DMS 273 (cell line): Measurements from ENCODE around the gene BANF2.
A peak's percentile ranks its signal among the peaks of the same experiment; 100 is the strongest.
"Not testable (repeated sequence)": the region's sequence is repeated elsewhere in the genome, so short reads cannot be mapped to it uniquely, and the experiment has no call there.

Experiments used
- DNase-seq: peaks from one replicate; lab custom pipeline; 2025; ENCODE audit not compliant: unreplicated experiment; lab: John Stamatoyannopoulos, UW

BANF2 gene

GRCh38 chr20:17761604-17762003 lies 61.8 kb downstream of the BANF2 start:
- peak; percentile 38 for DNase-seq

DNA sequence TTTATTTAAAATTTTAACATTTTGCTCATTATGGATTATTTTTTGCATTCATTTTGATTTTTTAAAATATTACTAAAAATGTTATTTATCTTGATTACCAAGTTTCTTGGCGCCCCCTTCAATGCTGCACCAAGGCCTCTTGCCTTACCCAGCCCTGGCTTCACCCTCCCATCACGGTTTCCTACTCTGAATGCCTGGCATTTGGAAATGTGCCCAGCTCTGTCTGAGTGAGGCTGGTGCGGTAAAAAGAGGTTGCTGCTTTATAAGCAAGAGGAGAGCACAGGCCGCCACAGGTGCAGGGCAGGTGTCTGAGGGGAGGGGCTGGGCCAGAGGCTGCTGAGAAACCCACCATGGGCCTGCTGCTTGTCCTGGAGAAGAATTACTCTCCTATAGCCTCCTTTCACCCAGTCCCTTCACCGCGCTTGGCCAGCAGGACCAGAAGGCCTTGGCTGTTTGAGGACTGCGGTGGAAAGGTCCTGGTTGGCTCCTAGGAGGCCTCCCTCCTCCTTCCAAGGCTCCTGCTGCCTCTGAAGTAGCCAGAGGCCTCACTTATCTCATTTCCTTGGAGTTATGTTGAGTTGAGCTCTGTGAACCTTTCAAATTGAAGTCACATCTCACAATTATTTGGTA lies 62.6 kb downstream of the BANF2 start:
- DNase-seq = no peak

GRCh38 chr20:17762873-17763557 lies 63.2 kb downstream of the BANF2 start:
- DNase-seq = no peak

GRCh38 chr20:17765017-17765416 lies 65.3 kb downstream of the BANF2 start:
- no peak for DNase-seq

DNA sequence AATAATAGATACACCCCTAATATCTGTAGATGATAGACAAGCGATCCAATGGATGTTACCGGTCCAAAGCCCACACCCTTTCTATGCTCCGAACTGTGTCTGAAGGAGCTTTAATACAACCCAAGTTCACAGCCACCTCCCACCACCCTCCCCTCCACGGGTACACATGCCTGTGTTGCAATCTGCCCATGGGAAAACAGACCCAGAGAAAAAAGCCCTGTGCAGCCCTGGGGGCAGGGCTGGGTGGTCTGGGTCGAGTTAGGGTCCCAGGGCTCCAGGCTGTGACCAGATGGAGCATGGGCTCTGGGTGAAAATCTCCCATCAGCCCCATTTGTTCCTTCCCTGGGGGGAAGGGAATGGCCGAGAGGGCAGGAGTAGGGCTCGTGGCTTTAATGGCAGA lies 65.8 kb downstream of the BANF2 start:
- no peak for DNase-seq

DNA sequence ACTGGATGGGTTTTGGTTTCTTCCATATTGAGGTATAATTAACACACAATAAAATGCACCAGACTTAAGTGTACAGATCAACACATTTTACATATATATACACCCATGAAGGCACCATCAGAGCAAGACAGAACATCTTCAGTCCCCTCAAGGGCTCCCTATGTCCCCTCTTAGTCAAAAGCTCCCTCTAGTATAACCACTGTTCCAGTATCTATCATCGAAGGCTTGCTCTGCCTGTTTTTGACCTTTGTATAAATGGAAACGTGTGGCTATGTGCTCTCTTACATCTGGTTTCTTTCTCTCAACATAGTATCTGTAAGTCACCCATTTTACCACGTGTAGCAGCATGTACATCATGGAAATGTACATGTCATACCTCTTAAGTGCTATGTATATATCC lies 66.5 kb downstream of the BANF2 start:
- no peak for DNase-seq

- DNase-seq = no peak
These were observed 67.9 kb downstream of the BANF2 start for GRCh38 chr20:17767624-17768023.

DNA sequence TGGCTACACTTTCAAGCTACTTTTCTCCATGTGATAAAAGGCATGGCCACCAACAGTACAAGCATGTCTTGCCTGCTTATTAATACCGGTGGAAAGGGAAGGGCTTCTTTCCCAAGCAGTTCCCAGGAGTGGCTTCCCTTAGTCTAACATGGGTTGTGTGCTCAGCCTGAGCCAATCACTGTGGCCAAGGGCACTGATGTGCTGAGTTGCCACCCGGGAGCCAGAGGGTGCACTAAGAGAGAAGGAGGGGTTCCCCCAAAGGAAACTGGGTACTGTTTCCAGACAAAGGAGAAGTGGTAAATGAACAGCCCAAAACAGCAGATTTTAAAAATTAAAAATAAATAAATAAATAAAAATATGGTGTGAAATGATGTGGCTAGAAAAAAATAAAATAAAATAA lies 68.5 kb downstream of the BANF2 start:
- peak; percentile 22 for DNase-seq

DNA sequence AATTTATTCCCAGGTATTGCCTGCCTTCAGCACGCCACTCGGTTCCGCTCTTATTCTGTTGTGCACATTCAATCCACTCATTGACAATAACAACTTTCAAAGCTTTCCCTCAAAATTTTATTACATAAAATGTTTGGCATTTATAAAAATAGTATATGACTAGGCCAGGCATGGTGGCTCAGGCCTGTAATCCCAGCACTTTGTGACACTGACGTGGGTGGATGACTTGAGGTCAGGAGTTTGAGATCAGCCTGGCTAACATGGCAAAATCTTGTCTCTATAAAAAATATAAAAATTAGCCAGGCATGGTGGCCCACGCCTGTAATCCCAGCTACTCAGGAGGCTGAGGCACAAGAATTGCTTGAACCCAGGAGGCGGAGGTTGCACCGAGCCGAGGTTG lies 70.0 kb downstream of the BANF2 start:
- not testable (repeated sequence) for DNase-seq

GRCh38 chr20:17771206-17772004 lies 71.6 kb downstream of the BANF2 start:
- DNase-seq = no peak

DNA sequence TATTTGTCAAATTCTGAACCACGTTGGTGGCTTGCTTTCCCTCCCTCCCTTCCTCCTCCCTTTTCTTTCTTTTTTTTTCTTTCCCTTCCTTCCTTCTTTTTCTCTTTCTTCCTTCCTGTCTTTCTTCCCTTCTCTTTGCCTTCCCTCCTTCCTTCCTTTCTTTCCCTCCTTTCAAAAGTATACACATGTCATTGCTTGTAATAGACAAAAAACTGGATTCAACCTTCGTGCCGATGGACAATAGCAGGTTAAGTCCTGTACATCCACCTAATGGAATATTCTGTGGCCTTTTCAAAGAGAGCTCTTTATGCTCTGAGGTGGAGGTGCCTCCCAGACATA lies 72.2 kb downstream of the BANF2 start:
- no peak for DNase-seq

DNA sequence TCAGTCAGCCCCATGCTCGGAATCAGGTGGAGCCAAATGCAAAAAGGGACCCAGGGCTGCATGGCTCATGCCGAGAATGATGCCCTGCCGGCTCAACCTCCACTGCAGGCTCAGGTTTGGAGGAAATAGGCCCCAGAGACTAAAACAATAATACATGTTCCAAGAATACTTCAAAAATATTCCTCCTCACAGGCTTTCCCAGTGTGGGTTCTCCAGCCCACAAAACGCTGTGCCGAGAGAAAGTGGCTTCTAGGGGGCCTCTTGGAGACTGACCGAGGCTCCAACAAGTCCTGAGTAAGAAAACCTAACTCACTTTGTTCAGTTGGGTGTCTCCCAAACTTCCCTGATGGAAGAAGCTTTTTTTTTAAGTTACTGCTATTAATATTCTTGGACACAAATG lies 73.9 kb downstream of the BANF2 start:
- DNase-seq = no peak

DNA sequence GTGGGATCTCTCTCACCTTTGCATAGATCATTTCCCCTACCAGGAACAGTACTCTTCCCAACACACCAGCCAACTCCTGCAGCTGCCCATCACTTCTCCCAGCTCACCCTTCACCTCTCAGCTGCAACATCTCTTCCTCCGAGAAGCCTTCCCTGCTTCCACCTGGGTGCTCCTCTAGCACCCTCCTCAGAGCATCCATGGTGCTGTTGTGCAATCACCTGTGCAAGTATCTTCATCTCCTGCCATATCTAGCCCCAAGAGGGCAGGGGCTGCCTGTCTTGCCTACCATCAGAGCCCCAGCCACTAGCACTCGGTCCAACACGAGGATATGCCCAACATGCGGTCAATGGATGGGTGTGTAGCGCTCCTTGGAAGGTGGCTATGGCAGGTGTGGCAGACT lies 75.8 kb downstream of the BANF2 start:
- DNase-seq = no peak

GRCh38 chr20:17776551-17776950 lies 76.8 kb downstream of the BANF2 start:
- DNase-seq = no peak

GRCh38 chr20:17779011-17779410 lies 79.2 kb downstream of the BANF2 start:
- DNase-seq = not testable (repeated sequence)

GRCh38 chr20:17782768-17783167 lies 83.0 kb downstream of the BANF2 start:
- no peak for DNase-seq

DNA sequence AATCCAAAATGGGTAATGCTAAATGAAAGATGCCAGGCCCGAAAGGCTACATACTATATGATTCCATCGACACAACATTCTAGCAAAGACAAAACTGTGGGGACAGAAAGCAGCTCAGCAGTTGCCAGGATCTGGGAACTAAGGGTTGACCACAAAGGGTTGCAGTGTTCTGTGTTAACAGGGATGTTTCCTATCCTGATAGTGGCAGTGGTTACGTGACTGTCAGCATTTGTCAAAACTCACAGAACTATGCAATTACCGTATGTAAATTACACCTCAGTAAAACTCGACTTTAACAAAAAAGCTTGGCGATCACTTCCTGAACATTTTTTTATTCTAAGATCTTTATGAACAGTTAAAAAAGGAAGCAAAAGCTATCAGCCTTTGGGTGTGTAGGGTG lies 83.9 kb downstream of the BANF2 start:
- DNase-seq = no peak

- DNase-seq = no peak
These were observed 85.2 kb downstream of the BANF2 start for GRCh38 chr20:17785007-17785406.
